IPS-20b (cell line): ENCODE measurements around the gene FBXL17.
A peak's percentile ranks its signal among the peaks of the same experiment; 100 is the strongest.

Experiments used
- H3K27ac ChIP-seq: one replicate; pipeline ENCODE4 v1.5.1; 2013; ENCODE audit warnings: low read length
- H3K27me3 ChIP-seq: 2 replicates; pipeline ENCODE4 v1.6.1; 2013; ENCODE audit warnings: mild to moderate bottlenecking, low read length, inconsistent platforms; ENCODE audit not compliant: insufficient read depth
- H3K36me3 ChIP-seq: 2 replicates; pipeline ENCODE4 v1.6.1; 2013; ENCODE audit warnings: low read depth, mild to moderate bottlenecking, inconsistent platforms, low read length, moderate library complexity; ENCODE audit not compliant: insufficient read depth
- H3K4me1 ChIP-seq: 2 replicates; pipeline ENCODE4 v1.6.1; 2013; ENCODE audit warnings: mild to moderate bottlenecking, control low read depth, inconsistent platforms, low read length, moderate library complexity; ENCODE audit not compliant: insufficient read depth
- H3K4me3 ChIP-seq: 2 replicates; pipeline ENCODE4 v1.5.1; 2013; ENCODE audit warnings: mild to moderate bottlenecking, low read length, inconsistent platforms
- H3K9ac ChIP-seq: 2 replicates; pipeline ENCODE4 v1.6.1; 2013; ENCODE audit warnings: low read depth, mild to moderate bottlenecking, inconsistent platforms, low read length, moderate library complexity
- H3K9me3 ChIP-seq: 2 replicates; pipeline ENCODE4 v1.6.1; 2013; ENCODE audit warnings: mild to moderate bottlenecking, low read depth, low read length, inconsistent platforms; ENCODE audit not compliant: insufficient read depth

The FBXL17 gene

GRCh38 chr5:108387758-108388157 lies 5.9 kb upstream of the FBXL17 start:
- Histone ChIP-seq H3K4me3 (no peak overlapping the region), H3K27me3 (no peaks in the 10 kb centered on the region), H3K9me3 (no peaks in the 10 kb centered on the region), H3K9ac (no peak overlapping the region), H3K36me3 (no peaks in the 10 kb centered on the region), H3K4me1 (peaks cover 6% of the 10 kb centered on the region; the same call in 1 of the 2 replicates), H3K27ac (no peak overlapping the region)

GRCh38 chr5:108386345-108387061 lies 4.6 kb upstream of the FBXL17 start:
- H3K4me3 ChIP-seq: no peak overlapping the region
- H3K36me3 ChIP-seq: no peaks in the 10 kb centered on the region
- H3K27ac ChIP-seq: no peak overlapping the region
- H3K9me3 ChIP-seq: no peaks in the 10 kb centered on the region
- no peak overlapping the region for H3K9ac ChIP-seq
- H3K27me3 ChIP-seq: no peaks in the 10 kb centered on the region
- peaks cover 8% of the 10 kb centered on the region; the same call in 1 of the 2 replicates for H3K4me1 ChIP-seq

GRCh38 chr5:108384741-108385140 lies 2.8 kb upstream of the FBXL17 start:
- Histone ChIP-seq H3K4me1 (peaks cover 12% of the 10 kb centered on the region; the same call in 1 of the 2 replicates), H3K27ac (no peak overlapping the region), H3K4me3 (no peak overlapping the region), H3K27me3 (no peaks in the 10 kb centered on the region), H3K9me3 (no peaks in the 10 kb centered on the region), H3K9ac (no peak overlapping the region), H3K36me3 (no peaks in the 10 kb centered on the region)

GRCh38 chr5:108382784-108383330 lies 959 bp upstream of the FBXL17 start:
- Histone ChIP-seq H3K36me3 (no peaks in the 10 kb centered on the region), H3K9ac (peak overlapping the region; percentile 75), H3K27ac (no peak overlapping the region), H3K27me3 (no peaks in the 10 kb centered on the region), H3K9me3 (no peaks in the 10 kb centered on the region), H3K4me3 (peak overlapping the region; percentile 68), H3K4me1 (peaks cover 13% of the 10 kb centered on the region; the same call in 1 of the 2 replicates)

DNA sequence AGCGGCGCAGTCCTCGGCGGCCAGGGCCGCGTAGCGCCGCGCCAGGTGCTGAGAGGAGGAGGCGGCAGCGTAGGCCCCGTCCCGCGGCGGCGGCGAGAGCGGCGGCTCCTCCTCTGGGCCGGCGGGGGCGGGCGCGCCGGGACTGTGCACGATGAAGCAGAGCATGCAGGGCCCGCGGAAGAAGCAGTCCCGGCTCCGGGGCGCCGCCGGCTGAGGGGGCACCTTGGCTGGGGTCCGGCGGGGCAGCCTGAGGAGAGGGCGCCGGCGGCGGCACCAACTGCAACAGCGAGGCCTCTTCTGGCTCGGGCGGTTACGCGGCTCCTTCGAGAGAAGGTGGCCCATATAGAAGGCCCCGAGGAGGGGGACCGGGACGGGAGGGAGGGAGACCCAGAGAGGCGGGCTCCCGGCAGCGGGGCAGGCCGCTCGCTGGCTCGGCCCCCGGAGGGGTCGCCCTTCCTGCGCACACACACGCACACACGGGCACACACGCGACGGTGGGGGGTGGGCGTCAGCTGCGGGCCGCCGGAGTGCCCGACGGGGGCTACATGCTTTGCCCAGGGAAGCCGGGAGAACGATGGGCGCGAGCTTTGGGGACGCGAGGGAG lies 446 bp downstream of the FBXL17 start:
- Histone ChIP-seq H3K4me1 (peaks cover 13% of the 10 kb centered on the region; the same call in 1 of the 2 replicates), H3K9me3 (no peaks in the 10 kb centered on the region), H3K9ac (peak overlapping the region; percentile 75), H3K4me3 (peak overlapping the region; percentile 68), H3K27me3 (no peaks in the 10 kb centered on the region), H3K27ac (peak overlapping the region; percentile 24), H3K36me3 (no peaks in the 10 kb centered on the region)

DNA sequence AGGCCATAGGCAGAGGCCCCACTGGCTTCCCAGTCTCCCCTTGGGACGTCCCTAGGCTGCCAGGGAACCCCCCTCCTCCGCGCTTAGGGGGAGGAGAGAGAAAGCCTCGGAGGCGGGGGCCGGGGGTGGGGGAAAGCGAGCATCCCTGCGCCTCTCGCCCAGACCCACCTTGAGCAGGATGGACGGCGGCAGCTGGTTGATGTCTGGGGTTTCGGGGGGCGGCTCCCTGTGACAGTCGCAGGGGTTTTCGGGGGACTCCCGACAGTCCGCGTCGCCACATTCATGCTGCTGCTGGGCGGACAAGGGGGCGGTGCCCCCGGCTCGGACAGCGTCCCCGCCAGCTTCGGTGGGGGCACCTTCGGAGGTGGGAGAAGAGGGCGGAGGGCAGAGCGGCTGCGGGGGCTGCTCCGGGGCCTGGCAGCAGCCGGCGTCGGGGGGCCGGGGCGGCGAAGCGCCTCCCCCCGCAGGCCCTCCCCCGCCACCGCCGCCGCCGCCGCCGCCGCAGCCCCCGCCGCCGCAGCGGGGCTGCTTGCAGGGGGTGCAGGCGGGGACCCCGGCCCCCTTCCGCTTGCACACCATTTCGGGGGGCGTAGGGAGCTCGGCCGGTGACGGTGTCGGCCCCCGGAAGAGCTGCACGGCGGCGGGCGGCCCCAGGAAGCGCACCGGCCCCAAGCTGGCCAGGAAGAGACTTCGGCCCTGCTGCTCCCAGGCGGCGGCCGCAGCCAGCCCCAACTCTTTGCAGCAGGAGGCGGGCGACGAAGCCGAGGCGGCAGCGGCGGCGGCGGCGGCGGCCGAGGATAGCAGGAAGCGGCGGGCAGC lies 1.2 kb downstream of the FBXL17 start:
- H3K4me3 ChIP-seq: peak overlapping the region; percentile 71
- H3K9me3 ChIP-seq: peaks cover 4% of the 10 kb centered on the region; the same call in 1 of the 2 replicates
- peak overlapping the region; percentile 40; the same call in 1 of the 2 replicates for H3K9ac ChIP-seq
- peaks cover 13% of the 10 kb centered on the region; the same call in 1 of the 2 replicates for H3K4me1 ChIP-seq
- H3K27ac ChIP-seq: no peak overlapping the region
- H3K27me3 ChIP-seq: no peaks in the 10 kb centered on the region
- H3K36me3 ChIP-seq: no peaks in the 10 kb centered on the region

DNA sequence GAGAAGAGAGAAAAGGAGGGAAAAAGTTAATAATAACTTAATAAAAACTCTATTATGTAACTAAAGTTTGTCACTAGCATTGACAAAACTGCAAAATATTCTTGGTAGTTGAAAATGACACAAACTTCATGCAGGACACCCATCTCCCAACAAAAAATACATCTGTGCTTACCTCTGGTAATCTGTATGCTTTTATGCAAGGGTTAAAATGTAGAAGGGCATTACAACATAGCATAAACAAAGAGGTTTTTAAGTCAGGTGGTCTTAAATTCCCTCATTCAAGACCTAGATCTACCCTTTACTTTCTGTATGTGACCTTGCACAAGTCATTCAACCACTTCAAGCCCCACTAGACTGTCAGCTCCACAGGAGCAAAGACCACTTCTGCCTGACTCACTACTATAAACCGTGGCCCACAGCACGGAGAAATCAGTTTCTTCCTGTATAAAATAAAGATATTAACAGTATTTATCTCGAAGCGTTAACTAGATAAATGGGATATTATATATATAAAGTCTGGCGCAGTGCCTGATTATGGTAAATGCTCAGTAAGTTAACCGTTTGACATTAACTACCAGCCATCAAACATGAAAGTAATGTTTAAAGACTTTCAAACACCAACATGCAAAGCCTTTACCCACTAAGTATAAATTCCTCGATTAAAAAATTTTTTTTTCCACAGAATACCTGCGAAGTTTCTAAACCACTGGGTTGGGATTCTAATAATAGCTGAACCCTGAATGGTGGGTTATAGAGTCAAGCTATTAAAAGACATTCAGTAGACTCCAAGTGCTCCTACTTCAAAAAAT lies 2.0 kb downstream of the FBXL17 start:
- Histone ChIP-seq H3K4me3 (peak overlapping the region; percentile 71), H3K27ac (no peak overlapping the region), H3K27me3 (no peaks in the 10 kb centered on the region), H3K36me3 (no peaks in the 10 kb centered on the region), H3K9me3 (peaks cover 8% of the 10 kb centered on the region; the same call in 1 of the 2 replicates), H3K4me1 (peaks cover 13% of the 10 kb centered on the region; the same call in 1 of the 2 replicates), H3K9ac (peak overlapping the region; percentile 40; the same call in 1 of the 2 replicates)

DNA sequence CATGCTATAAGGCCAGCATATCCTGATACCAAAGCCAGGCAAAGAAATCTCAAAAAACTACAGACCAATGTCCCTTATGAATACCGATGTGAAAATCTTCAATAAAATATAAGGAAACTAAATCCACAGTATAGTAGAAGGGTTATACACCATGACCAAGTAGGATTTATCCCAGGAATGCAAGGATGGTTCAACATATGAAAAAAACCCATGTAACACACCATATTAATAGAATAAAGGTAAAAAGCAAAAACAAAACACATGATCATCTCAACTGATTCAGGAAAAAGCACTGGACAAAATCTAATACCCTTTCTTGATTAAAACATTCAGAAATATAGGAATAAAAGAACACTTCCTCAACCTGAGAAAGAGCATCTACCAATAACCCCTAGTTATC lies 6.1 kb downstream of the FBXL17 start:
- Histone ChIP-seq H3K27me3 (no peaks in the 10 kb centered on the region), H3K9me3 (peaks cover 29% of the 10 kb centered on the region), H3K4me1 (peaks cover 6% of the 10 kb centered on the region; the same call in 1 of the 2 replicates), H3K4me3 (no peak overlapping the region), H3K27ac (no peak overlapping the region), H3K9ac (no peak overlapping the region), H3K36me3 (no peaks in the 10 kb centered on the region)

DNA sequence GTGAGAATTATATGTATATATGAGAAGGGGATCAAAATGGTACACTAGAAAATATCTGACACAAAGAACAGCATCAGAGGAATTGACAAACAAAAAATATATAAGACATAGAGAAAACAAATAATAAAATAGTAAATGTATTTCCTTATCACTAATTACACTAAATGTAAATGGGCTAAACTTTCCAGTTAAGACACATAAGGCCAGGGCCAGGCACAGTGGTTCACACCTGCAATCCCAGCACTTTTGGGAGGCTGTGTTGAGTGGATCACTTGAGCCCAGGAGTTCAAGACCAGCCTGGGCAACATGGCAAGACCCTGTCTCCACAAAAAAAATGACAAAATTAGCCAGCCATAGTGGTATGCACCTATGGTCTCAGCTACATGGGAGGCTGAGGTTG lies 8.5 kb downstream of the FBXL17 start:
- H3K27ac ChIP-seq: no peak overlapping the region
- H3K9ac ChIP-seq: no peak overlapping the region
- no peak overlapping the region for H3K4me3 ChIP-seq
- H3K9me3 ChIP-seq: peaks cover 29% of the 10 kb centered on the region
- no peaks in the 10 kb centered on the region for H3K36me3 ChIP-seq
- no peaks in the 10 kb centered on the region for H3K4me1 ChIP-seq
- no peaks in the 10 kb centered on the region for H3K27me3 ChIP-seq

DNA sequence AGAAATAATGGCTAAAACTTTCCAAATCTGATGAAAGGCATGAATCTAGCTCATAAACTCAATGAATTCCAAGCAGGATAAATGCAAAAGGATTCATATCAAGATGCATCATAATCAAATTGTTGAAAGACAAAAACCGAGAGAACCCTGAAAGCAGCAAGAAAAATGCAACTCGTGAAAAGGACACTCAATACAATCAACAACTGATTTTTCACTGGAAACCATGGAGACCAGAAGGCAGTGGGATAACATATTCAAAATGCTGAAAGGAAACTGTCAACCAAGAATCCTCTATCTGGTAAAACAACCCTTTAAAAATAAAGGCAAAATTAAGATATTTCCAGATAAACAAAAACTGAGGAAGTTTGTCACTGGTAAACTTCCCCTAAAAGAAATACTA lies 9.5 kb downstream of the FBXL17 start:
- Histone ChIP-seq H3K4me3 (no peak overlapping the region), H3K4me1 (no peaks in the 10 kb centered on the region), H3K9me3 (peaks cover 29% of the 10 kb centered on the region), H3K27me3 (no peaks in the 10 kb centered on the region), H3K9ac (no peak overlapping the region), H3K36me3 (no peaks in the 10 kb centered on the region), H3K27ac (no peak overlapping the region)

DNA sequence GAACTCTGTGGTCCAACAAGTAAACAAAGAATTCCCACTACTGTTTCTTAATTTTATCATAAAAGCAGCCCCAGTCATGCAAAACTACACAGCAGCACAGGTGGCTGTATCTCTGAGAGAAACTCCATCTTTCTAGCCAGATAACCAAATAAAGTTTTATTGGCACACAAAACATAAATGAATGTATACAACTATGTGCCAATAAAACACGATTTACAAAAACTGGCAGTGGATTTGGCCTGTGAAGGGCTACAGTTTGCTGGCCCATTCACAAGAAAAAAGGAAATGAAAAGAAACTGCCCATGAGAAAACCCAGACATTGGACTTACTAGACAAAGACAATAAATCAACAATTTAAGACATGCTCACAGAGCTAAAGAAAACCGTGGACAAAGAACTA lies 10.6 kb downstream of the FBXL17 start:
- Histone ChIP-seq H3K4me3 (no peak overlapping the region), H3K36me3 (no peaks in the 10 kb centered on the region), H3K9ac (no peak overlapping the region), H3K9me3 (peaks cover 29% of the 10 kb centered on the region), H3K27me3 (no peaks in the 10 kb centered on the region), H3K27ac (no peak overlapping the region), H3K4me1 (no peaks in the 10 kb centered on the region)
